Measurements from ENCODE around the gene ADCY6. TPM values are rescaled to one million over a fixed set of nuclear protein-coding genes. Genes with fewer than 3 reads are reported as not detected.

Gene ADCY6
- total and polyA plus RNA-seq, 2 donors (not counting 1 experiment from before 2014, with no cell fraction given), result 0.03 TPM; not detected in 1

GRCh38 chr12:48716493-48717251 is 72.2 kb downstream of the ADCY6 start, which contains the start of gene CCNT1:
TSS of gene CCNT1 (minus strand) at chr12:48716707. CDS start at chr12:48716675, 32 bp downstream.
- peaks cover 10% of the 10 kb centered on the region for H3K9me3 Mint-ChIP-seq (ENCODE audit: insufficient read depth)
- H4K20me1 ChIP-seq (ENCODE audit: control insufficient read depth, insufficient read depth, low read length, poor library complexity, severe bottlenecking), result peaks cover 11% of the 10 kb centered on the region
- intact Hi-C loops (cut with micrococcal nuclease), result loop anchor here (1.0 to 10.0 kb wide), 4 partner anchors 34 to 610 kb away; partner anchors contain the start of genes DDX23, KANSL2, KMT2D and RHEBL1
- WGBS (ENCODE audit: insufficient coverage), result under 1% methylated on average over 59 of the region's 61 CpGs
- H3K4me1 ChIP-seq (ENCODE audit: control insufficient read depth in 2 of 2, insufficient read depth in 2 of 2, low read length in 2 of 2), result peaks cover 19 to 27% of the 10 kb centered on the region in 2 donors
- peak within 1 kb of the TSS; percentile 82 to 98 (median 95) for H3K4me3 ChIP-seq (ENCODE audit: control extremely low read depth in 1 of 5, extremely low read depth in 1 of 5, insufficient read depth in 1 of 5, low read depth in 2 of 5, low read length in 4 of 5)
- H3K27me3 Mint-ChIP-seq, result peaks cover 4% of the 10 kb centered on the region
- peak within 1 kb of the TSS; percentile 95 for H3K9ac ChIP-seq (ENCODE audit: low read length)
- DNase-seq, result peak; percentile 100
- CTCF ChIA-PET, result interaction anchor here (0.6 to 1.4 kb wide), 2 partner anchors 34 to 121 kb away, joined by 3 to 4 read pairs; partner anchors contain the start of gene KANSL2
- peaks cover 3 to 29% of the 10 kb centered on the region in 2 experiments for H3K36me3 ChIP-seq (replicated peaks in 1 of 2; ENCODE audit: control extremely low read depth in 1 of 2, control insufficient read depth in 1 of 2, extremely low read depth in 1 of 2, insufficient read depth in 2 of 2, low read length in 1 of 2)
- H3K4me2 ChIP-seq (replicated peaks; ENCODE audit: low read depth, low read length, poor library complexity, severe bottlenecking), result peak within 1 kb of the TSS; percentile 87
- peak within 1 kb of the TSS; percentile 97 for H3K27ac Mint-ChIP-seq
- POLR2A ChIA-PET, result interaction anchor here (0.6 to 2.0 kb wide), 2 partner anchors 34 to 883 kb away, joined by 4 to 8 read pairs; partner anchors contain the start of gene KANSL2
- H3K27ac ChIP-seq (ENCODE audit: low read length in 2 of 2), result peak within 1 kb of the TSS; percentile 95 to 96
- peaks cover 45% of the 10 kb centered on the region for H3K79me2 ChIP-seq (ENCODE audit: control insufficient read depth, insufficient read depth, low read length)
- ATAC-seq (ENCODE audit: low read depth), result peak; percentile 91
- H3K4me1 Mint-ChIP-seq, result peaks cover 34% of the 10 kb centered on the region
- TF ChIP-seq, protein P1, sequence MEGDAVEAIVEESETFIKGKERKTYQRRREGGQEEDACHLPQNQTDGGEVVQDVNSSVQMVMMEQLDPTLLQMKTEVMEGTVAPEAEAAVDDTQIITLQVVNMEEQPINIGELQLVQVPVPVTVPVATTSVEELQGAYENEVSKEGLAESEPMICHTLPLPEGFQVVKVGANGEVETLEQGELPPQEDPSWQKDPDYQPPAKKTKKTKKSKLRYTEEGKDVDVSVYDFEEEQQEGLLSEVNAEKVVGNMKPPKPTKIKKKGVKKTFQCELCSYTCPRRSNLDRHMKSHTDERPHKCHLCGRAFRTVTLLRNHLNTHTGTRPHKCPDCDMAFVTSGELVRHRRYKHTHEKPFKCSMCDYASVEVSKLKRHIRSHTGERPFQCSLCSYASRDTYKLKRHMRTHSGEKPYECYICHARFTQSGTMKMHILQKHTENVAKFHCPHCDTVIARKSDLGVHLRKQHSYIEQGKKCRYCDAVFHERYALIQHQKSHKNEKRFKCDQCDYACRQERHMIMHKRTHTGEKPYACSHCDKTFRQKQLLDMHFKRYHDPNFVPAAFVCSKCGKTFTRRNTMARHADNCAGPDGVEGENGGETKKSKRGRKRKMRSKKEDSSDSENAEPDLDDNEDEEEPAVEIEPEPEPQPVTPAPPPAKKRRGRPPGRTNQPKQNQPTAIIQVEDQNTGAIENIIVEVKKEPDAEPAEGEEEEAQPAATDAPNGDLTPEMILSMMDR (IDR thresholded peaks at IDR 0.05), result no peak
- no peak for TF ChIP-seq EZH2 (IDR thresholded peaks at IDR 0.05; ENCODE audit: borderline replicate concordance, insufficient read depth, low read depth, low read length, poor library complexity, severe bottlenecking)
- no peaks in the 10 kb centered on the region for H3K27me3 ChIP-seq (replicated peaks in 1 of 4; ENCODE audit: control extremely low read depth in 1 of 4, control insufficient read depth in 3 of 4, insufficient read depth in 4 of 4, low read length in 3 of 4)
- H3K9me3 ChIP-seq (ENCODE audit: control extremely low read depth in 1 of 3, control insufficient read depth in 2 of 3, insufficient read depth in 1 of 3, low read length in 2 of 3), result peaks cover 0 to 12% (median 2%) of the 10 kb centered on the region in 3 donors
- H3K4me3 Mint-ChIP-seq, result peak within 1 kb of the TSS; percentile 88
- H2AFZ ChIP-seq (ENCODE audit: insufficient read depth, low read depth, low read length, poor library complexity, severe bottlenecking), result peak within 1 kb of the TSS; percentile 82

Small RNA genes within 50 kb of the gene (small RNA-seq; reads per million reads assigned to genes)
- gene MIR4701 (ENCODE audit: insufficient read length, low read depth, low replicate concordance) (not detected), gene RF00019 (ENCODE audit: insufficient read length, low read depth, low replicate concordance) (not detected)

Other genes with a start within 250 kb of the ADCY6 start
- gene LALBA, start 219.0 kb downstream of the ADCY6 start, total RNA-seq, result not detected in 2 replicates
- not detected in 2 replicates for gene LALBA, start 219.0 kb downstream of the ADCY6 start, polyA plus RNA-seq
- 64.6 and 67.4 TPM in 2 replicates for gene KANSL2, start 106.9 kb downstream of the ADCY6 start, total RNA-seq
- 47.3 and 85.0 TPM in 2 replicates for gene KANSL2, start 106.9 kb downstream of the ADCY6 start, polyA plus RNA-seq
- 73.1 and 77.3 TPM in 2 replicates for gene CCNT1, start 72.4 kb downstream of the ADCY6 start, total RNA-seq
- gene CCNT1, start 72.4 kb downstream of the ADCY6 start, polyA plus RNA-seq, result 13.9 and 35.2 TPM in 2 replicates
- 4.0 and 5.4 TPM in 2 replicates for gene CACNB3, start 29.4 kb upstream of the ADCY6 start, total RNA-seq
- gene CACNB3, start 29.4 kb upstream of the ADCY6 start, polyA plus RNA-seq, result 0.82 and 1.6 TPM in 2 replicates
- gene DDX23, start 63.1 kb upstream of the ADCY6 start, total RNA-seq, result 135 and 156 TPM in 2 replicates
- gene DDX23, start 63.1 kb upstream of the ADCY6 start, polyA plus RNA-seq, result 76.1 and 99.9 TPM in 2 replicates
- gene RND1, start 76.8 kb upstream of the ADCY6 start, total RNA-seq, result 18.7 and 19.5 TPM in 2 replicates
- gene RND1, start 76.8 kb upstream of the ADCY6 start, polyA plus RNA-seq, result 7.3 and 14.9 TPM in 2 replicates
- 26.7 and 27.3 TPM in 2 replicates for gene FKBP11, start 136.4 kb upstream of the ADCY6 start, total RNA-seq
- 50.6 and 52.5 TPM in 2 replicates for gene FKBP11, start 136.4 kb upstream of the ADCY6 start, polyA plus RNA-seq
- gene ARF3, start 168.4 kb upstream of the ADCY6 start, total RNA-seq, result 77.5 and 83.6 TPM in 2 replicates
- gene ARF3, start 168.4 kb upstream of the ADCY6 start, polyA plus RNA-seq, result 24.4 and 31.7 TPM in 2 replicates
- gene WNT10B, start 182.6 kb upstream of the ADCY6 start, total RNA-seq, result 0.22 and 0.56 TPM in 2 replicates
- 2.3 and 2.7 TPM in 2 replicates for gene WNT10B, start 182.6 kb upstream of the ADCY6 start, polyA plus RNA-seq
- gene WNT1, start 189.2 kb upstream of the ADCY6 start, total RNA-seq, result 0.34 TPM in 1 of 2 replicates, not detected in the other
- 0.26 and 0.55 TPM in 2 replicates for gene WNT1, start 189.2 kb upstream of the ADCY6 start, polyA plus RNA-seq
- gene DDN, start 210.3 kb upstream of the ADCY6 start, total RNA-seq, result 0.10 and 0.15 TPM in 2 replicates
- gene DDN, start 210.3 kb upstream of the ADCY6 start, polyA plus RNA-seq, result 0.75 and 0.92 TPM in 2 replicates
- gene PRKAG1, start 229.7 kb upstream of the ADCY6 start, total RNA-seq, result 58.6 and 60.0 TPM in 2 replicates
- 25.9 and 28.5 TPM in 2 replicates for gene PRKAG1, start 229.7 kb upstream of the ADCY6 start, polyA plus RNA-seq